Fibroblast of villous mesenchyme (primary cell): ENCODE measurements around the gene RIPK3. TPM values are rescaled to one million over a fixed set of nuclear protein-coding genes. Genes with fewer than 3 reads are reported as not detected.
"Not testable (repeated sequence)": the region's sequence is repeated elsewhere in the genome, so short reads cannot be mapped to it uniquely, and the experiment has no call there.

Experiments used
- DNase-seq: peaks from one replicate; pipeline ENCODE4 v3.0.0-alpha.2; 2010; ENCODE audit warnings: low read depth
- H3K4me3 ChIP-seq: 2 replicates; pipeline ENCODE4 v1.5.1; 2011; ENCODE audit warnings: low read depth, mild to moderate bottlenecking, low read length
- CTCF ChIP-seq: IDR thresholded peaks from 2 replicates; pipeline ENCODE4 v1.5.1; 2012; ENCODE audit warnings: low read depth, mild to moderate bottlenecking, low read length; ENCODE audit not compliant: insufficient read depth
- total RNA-seq: library from RNA; depleted of rRNA; stranded (reverse); fragments of >200 nt; gene quantifications from 2 replicates; pipeline ENCODE4 v1.2.3, GENCODE V29; 2012

The RIPK3 gene
- total RNA-seq, 1 donor, result 3.9 TPM

- peak; percentile 42 for TF ChIP-seq CTCF
- DNase-seq, H3K4me3 ChIP-seq: not testable (repeated sequence)
Observed at GRCh38 chr14:24327914-24328313, 11.9 kb downstream of the RIPK3 start.

- no peak overlapping the region for H3K4me3 ChIP-seq
- no peak for TF ChIP-seq CTCF
- DNase-seq, result no peak
Observed at GRCh38 chr14:24327303-24327702, 12.5 kb downstream of the RIPK3 start.

DNA sequence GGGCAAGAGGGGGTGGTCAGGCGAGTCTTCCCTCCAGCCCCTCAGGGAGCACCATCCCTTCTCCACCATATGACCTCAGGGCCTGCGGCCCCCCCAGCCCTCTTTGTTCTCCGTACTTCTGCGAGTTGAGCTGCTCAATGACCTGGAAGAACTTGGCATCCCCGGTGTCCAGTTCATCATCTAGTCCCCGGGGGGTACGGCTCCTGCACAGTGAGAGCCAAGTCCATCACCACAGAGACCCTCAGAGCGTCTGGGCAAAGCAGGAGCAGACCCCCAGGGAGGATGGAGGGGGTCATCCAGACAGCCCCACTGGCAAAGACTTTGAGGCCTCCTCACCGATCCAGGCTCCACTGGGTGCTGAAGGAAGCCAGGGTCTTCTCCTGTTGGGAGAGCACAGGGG lies 13.8 kb downstream of the RIPK3 start:
- no peak overlapping the region for H3K4me3 ChIP-seq
- DNase-seq, result no peak
- no peak for TF ChIP-seq CTCF

GRCh38 chr14:24325041-24325530 lies 14.7 kb downstream of the RIPK3 start:
- no peak overlapping the region for H3K4me3 ChIP-seq
- no peak for TF ChIP-seq CTCF
- DNase-seq, result no peak

DNA sequence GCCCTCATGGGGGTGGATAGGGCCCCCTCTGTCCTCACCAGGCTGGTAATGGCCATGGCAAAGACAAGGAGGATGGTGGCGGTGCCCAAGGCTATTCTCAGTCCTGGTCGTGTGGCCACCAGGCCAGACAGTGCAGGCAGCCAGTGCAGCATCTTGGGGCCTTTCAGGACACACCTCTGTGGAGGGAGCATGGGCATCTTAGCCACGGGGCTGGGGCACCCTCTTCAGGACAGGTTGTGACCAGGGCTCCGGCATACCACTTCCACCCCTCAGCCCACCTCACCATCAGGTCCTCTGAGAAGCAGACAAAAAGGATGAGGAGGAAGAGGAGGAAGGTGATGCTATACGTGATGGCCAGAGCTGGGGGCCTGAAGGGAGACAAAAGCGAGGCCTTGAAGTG lies 15.8 kb downstream of the RIPK3 start:
- TF ChIP-seq CTCF, result no peak
- H3K4me3 ChIP-seq, result no peak overlapping the region
- DNase-seq, result no peak

GRCh38 chr14:24323341-24323740 lies 16.4 kb downstream of the RIPK3 start:
- DNase-seq, result no peak
- no peak overlapping the region for H3K4me3 ChIP-seq
- TF ChIP-seq CTCF, result no peak

DNA sequence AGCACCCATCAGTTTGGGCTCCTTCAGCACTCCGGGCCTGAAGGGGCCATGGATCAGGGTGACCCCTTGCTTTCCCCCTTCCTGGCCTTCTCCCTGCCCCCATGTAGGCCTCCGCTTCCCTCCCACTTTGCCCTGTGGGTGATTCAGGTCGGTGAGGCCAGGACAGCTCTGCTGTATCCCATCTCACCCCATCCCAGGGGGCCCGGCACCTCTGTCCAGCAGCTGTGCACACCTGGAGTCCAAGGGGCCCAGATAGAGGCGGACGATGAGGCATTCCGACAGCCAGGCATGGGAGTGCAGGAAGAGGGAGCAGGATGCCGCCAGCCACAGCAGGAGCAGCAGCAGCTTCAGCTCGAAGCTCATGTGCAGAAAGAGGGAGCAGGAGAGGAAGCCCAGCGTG lies 17.1 kb downstream of the RIPK3 start:
- H3K4me3 ChIP-seq, result no peak overlapping the region
- no peak for TF ChIP-seq CTCF
- DNase-seq, result no peak
